ENCODE results near the gene ADK.

The ADK gene

DNA sequence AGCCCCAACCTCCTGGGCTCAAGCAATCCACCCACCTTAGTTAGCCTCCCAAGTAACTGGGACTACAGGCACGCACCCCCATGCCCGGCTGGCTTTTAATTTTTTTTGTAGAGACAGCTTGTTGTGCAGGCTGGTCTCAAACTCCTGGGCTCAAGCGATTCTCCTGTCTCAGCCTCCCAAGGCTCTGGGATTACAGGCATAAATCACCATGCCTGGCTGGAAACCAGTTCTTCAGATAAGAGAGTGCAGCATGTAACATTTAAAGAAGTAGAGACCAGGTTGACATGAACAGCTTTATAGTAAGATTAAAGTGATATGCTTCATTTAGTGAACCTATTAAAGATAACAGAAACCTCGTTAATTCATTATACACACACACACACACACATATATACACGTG is 507.5 kb downstream of the ADK start:
- Histone ChIP-seq H3K36me3 (ENCODE audit: insufficient read depth, low read length) (no peaks in the 10 kb centered on the region), H3K9me3 (ENCODE audit: insufficient read depth, low read depth, low read length) (no peaks in the 10 kb centered on the region), H3K4me3 (ENCODE audit: low read length, poor library complexity, severe bottlenecking) (no peak overlapping the region), H3K79me2 (ENCODE audit: insufficient read depth, low read length) (no peaks in the 10 kb centered on the region), H3K9me2 (replicated peaks; ENCODE audit: low read depth, low read length) (no peaks in the 10 kb centered on the region), H3K4me1 (ENCODE audit: insufficient read depth, low read length, poor library complexity, severe bottlenecking) (no peaks in the 10 kb centered on the region), H3K27me3 (ENCODE audit: insufficient read depth, low read length, poor library complexity, severe bottlenecking) (no peaks in the 10 kb centered on the region), H3K9ac (ENCODE audit: low read depth, low read length, poor library complexity, severe bottlenecking) (no peak overlapping the region), H3F3A (ENCODE audit: low read depth) (no peaks in the 10 kb centered on the region), H4K20me1 (ENCODE audit: insufficient read depth, low read length, poor library complexity, severe bottlenecking) (no peaks in the 10 kb centered on the region), H3K4me2 (ENCODE audit: low read depth, low read length, poor library complexity, severe bottlenecking) (no peak overlapping the region), H2AFZ (ENCODE audit: low read length) (no peak overlapping the region)
- TF ChIP-seq, protein P1, sequence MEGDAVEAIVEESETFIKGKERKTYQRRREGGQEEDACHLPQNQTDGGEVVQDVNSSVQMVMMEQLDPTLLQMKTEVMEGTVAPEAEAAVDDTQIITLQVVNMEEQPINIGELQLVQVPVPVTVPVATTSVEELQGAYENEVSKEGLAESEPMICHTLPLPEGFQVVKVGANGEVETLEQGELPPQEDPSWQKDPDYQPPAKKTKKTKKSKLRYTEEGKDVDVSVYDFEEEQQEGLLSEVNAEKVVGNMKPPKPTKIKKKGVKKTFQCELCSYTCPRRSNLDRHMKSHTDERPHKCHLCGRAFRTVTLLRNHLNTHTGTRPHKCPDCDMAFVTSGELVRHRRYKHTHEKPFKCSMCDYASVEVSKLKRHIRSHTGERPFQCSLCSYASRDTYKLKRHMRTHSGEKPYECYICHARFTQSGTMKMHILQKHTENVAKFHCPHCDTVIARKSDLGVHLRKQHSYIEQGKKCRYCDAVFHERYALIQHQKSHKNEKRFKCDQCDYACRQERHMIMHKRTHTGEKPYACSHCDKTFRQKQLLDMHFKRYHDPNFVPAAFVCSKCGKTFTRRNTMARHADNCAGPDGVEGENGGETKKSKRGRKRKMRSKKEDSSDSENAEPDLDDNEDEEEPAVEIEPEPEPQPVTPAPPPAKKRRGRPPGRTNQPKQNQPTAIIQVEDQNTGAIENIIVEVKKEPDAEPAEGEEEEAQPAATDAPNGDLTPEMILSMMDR (conservative IDR thresholded peaks at IDR 0.05; ENCODE audit: low read length), result no peak
- no peak for TF ChIP-seq EZH2phosphoT487 (IDR thresholded peaks at IDR 0.05; ENCODE audit: borderline replicate concordance)

DNA sequence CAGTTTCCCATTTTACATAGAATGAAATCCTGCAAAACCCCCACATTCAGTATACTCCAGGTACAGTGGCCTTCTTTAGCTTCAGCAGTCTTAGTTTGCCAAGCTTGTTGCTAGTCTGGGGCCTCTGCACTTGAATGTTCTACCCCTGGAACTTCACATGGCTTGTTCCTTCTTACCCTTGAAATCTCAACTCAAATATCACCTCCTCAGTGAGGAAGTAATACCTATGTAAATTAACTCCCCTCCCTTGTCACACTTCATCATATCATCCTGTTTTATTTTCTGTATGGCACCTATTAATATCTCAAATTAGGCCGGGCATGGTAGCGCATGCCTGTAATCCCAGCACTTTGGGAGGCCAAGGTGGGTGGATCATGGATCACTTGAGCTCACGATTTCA is 511.6 kb downstream of the ADK start:
- Histone ChIP-seq H3K79me2 (ENCODE audit: insufficient read depth, low read length) (no peaks in the 10 kb centered on the region), H3K4me3 (ENCODE audit: low read length, poor library complexity, severe bottlenecking) (no peak overlapping the region), H3K4me2 (ENCODE audit: low read depth, low read length, poor library complexity, severe bottlenecking) (no peak overlapping the region), H3K9me2 (replicated peaks; ENCODE audit: low read depth, low read length) (no peaks in the 10 kb centered on the region), H4K20me1 (ENCODE audit: insufficient read depth, low read length, poor library complexity, severe bottlenecking) (no peaks in the 10 kb centered on the region), H2AFZ (ENCODE audit: low read length) (no peak overlapping the region), H3K36me3 (ENCODE audit: insufficient read depth, low read length) (no peaks in the 10 kb centered on the region), H3F3A (ENCODE audit: low read depth) (no peaks in the 10 kb centered on the region; the same call in 1 of the 2 replicates), H3K9me3 (ENCODE audit: insufficient read depth, low read depth, low read length) (no peaks in the 10 kb centered on the region), H3K27me3 (ENCODE audit: insufficient read depth, low read length, poor library complexity, severe bottlenecking) (no peaks in the 10 kb centered on the region), H3K9ac (ENCODE audit: low read depth, low read length, poor library complexity, severe bottlenecking) (no peak overlapping the region), H3K4me1 (ENCODE audit: insufficient read depth, low read length, poor library complexity, severe bottlenecking) (no peaks in the 10 kb centered on the region)
- TF ChIP-seq EZH2phosphoT487 (IDR thresholded peaks at IDR 0.05; ENCODE audit: borderline replicate concordance), result no peak
- TF ChIP-seq, protein P1 (conservative IDR thresholded peaks at IDR 0.05; ENCODE audit: low read length), result no peak

DNA sequence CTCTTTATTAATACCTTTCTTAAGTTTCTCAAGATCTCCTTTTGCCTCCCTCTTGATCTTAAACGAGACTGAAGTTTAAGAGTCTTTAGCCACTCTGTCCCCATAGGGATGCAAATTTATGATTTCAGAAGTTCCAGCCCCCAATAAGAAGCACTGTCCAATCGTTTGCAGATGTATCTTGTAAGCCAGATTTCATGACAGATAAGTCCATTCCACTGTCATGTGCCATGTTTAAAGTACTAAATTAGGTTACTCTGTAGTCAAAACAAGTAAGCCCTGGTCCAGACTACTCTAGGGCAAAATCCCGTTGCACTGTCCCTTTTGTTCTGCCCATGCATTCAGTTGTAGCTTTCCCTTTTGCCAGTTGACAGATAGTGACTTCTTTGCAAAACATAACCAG is 518.2 kb downstream of the ADK start:
- Histone ChIP-seq H3K27me3 (ENCODE audit: insufficient read depth, low read length, poor library complexity, severe bottlenecking) (no peaks in the 10 kb centered on the region), H2AFZ (ENCODE audit: low read length) (no peak overlapping the region), H3K36me3 (ENCODE audit: insufficient read depth, low read length) (peaks cover 21% of the 10 kb centered on the region; the same call in 1 of the 2 replicates), H3K4me2 (ENCODE audit: low read depth, low read length, poor library complexity, severe bottlenecking) (no peak overlapping the region), H3K9me3 (ENCODE audit: insufficient read depth, low read depth, low read length) (peaks cover 12% of the 10 kb centered on the region; the same call in 1 of the 2 replicates), H4K20me1 (ENCODE audit: insufficient read depth, low read length, poor library complexity, severe bottlenecking) (no peaks in the 10 kb centered on the region), H3K9ac (ENCODE audit: low read depth, low read length, poor library complexity, severe bottlenecking) (no peak overlapping the region), H3K79me2 (ENCODE audit: insufficient read depth, low read length) (no peaks in the 10 kb centered on the region), H3K4me1 (ENCODE audit: insufficient read depth, low read length, poor library complexity, severe bottlenecking) (no peaks in the 10 kb centered on the region), H3K4me3 (ENCODE audit: low read length, poor library complexity, severe bottlenecking) (no peak overlapping the region), H3K9me2 (replicated peaks; ENCODE audit: low read depth, low read length) (no peaks in the 10 kb centered on the region), H3F3A (ENCODE audit: low read depth) (no peaks in the 10 kb centered on the region; the same call in 1 of the 2 replicates)
- TF ChIP-seq, protein P1 (conservative IDR thresholded peaks at IDR 0.05; ENCODE audit: low read length), result no peak
- TF ChIP-seq EZH2phosphoT487 (IDR thresholded peaks at IDR 0.05; ENCODE audit: borderline replicate concordance), result no peak

Measured in Loucy (cell line).